CD4-positive, alpha-beta T cell treated with Interleukin-6 at 100 ng/mL for 8 hours (primary cell): ENCODE measurements around the gene ZNF248.

Source experiments
- DNase-seq: peaks from one replicate; pipeline ENCODE4 v3.0.0-alpha.2; 2020; ENCODE audit warnings: mixed read lengths, low spot score

Gene ZNF248

DNA sequence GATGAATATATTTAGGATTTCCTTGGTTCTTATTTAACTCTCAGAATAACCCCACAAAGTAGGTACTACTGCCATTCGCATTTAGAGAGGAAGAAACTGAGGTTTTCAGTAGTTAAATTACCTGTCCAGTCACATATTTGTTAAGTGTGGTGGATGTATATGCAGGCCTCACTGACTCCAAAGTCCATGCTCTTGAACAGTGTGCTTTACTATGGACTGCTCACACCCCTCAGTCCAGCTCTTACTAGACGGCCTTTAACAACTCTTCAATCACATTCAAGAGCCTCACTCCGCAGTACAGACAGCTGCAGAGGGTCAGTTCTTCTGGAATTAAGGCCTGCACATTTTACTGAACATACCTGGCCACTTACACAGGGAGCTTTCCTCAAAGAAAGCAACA lies 36.2 kb downstream of the ZNF248 start:
- DNase-seq: no peak

DNA sequence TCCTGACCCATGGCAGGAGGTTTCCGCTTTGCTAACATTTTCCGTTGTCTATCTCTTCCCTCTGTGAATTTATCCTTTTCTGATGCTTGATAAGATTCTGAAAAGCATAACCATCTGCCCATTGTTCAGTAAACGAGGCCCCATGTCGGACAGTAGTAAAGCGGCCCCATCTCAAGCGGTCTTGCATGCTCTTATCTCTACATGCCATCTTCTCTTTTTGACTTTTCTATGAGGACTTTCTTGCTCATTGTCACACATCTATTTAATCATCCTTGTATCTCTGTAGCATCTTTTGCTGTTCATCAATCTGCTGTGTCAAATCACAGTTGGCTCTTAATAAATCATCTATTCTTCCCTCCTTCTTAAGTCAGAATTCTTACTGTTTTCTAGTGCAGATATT lies 37.6 kb downstream of the ZNF248 start:
- no peak for DNase-seq

DNA sequence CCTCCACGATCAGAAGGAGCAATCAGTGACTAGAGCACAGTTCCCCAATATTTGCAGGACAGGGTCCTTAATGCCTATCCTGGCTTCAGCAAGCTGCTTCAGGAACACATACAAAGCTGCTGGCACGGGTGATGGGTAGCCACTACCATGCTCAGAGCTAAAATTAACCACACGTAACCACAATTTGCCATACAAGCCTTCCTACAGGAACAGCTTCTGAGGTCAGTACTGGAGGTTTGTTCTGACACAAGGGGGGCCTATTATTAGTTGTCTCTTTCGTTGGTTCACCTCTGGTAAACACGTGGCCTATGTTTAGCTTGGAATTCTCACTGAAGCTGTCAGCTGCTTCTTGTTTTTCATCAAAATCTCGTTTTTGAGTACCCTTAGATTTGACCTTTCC lies 41.1 kb downstream of the ZNF248 start:
- DNase-seq: no peak

DNA sequence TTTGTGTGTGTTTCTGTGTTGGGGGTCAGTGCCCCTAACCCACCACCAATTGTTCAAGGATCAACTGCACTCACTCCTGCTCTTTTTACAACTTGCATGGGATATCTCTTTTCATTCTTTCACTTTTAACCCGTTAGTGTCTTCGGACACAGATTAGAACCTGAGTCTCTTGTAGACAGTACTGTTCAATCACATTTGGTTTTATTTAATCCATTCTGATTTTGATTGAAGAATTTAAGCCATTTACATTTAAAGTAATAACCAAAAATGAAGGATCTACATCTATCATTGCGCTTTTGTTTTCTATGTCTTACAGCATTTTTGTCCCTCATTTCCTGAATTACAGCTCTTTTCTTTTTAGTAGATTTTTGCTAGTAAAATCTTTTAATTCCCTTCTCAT lies 43.6 kb downstream of the ZNF248 start:
- DNase-seq: no peak

DNA sequence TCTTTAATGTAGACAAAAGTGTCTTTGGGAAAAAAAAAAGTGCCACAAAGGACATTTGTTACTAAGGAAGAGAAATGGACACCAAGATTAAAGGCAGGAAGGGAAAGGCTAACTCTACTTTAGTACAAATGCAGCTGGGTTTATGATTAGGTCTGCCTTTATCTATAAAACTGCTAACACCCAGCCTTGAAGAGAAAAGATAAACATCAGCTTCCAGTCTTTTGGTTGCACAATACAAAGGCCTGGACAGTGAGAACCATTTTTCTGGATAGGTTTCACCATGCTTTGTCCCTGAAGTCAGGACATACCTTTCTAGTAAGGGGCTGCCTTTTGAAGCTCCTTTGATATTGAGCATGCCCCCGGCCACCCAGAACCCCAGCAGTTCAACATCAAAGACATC lies 45.1 kb downstream of the ZNF248 start:
- DNase-seq: no peak

GRCh38 chr10:37803269-37803668 lies 54.1 kb downstream of the ZNF248 start:
- no peak for DNase-seq

DNA sequence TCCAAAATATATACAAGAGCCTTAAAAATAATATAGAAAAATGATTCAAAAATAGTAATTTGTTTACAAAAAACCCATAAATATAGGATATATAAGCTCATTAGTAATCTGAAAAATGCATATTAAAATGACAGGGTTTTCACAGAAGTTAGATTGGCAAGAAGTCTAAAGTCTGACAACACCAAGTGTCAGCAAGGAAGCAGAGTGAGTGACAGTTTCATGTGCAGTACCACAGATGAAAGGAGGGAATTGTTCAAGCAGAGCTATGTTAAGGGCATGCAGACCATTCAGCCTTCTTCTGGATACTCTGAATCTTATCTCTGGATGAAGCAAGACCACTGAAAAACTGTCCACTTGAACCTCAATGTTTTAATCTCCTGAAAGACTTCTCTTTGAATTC lies 55.9 kb downstream of the ZNF248 start:
- DNase-seq: no peak

- no peak for DNase-seq
Measured at GRCh38 chr10:37794305-37794976, 63.0 kb downstream of the ZNF248 start.

GRCh38 chr10:37789590-37789989 lies 67.8 kb downstream of the ZNF248 start:
- no peak for DNase-seq

- no peak for DNase-seq
Measured at GRCh38 chr10:37784678-37785077, 72.7 kb downstream of the ZNF248 start.

GRCh38 chr10:37780536-37780935 lies 76.9 kb downstream of the ZNF248 start:
- DNase-seq: no peak

- no peak for DNase-seq
Measured at GRCh38 chr10:37777056-37777455, 80.4 kb downstream of the ZNF248 start.

- no peak for DNase-seq
Measured at GRCh38 chr10:37775612-37776011, 81.8 kb downstream of the ZNF248 start.

- DNase-seq: no peak
Measured at GRCh38 chr10:37774351-37774750, 83.1 kb downstream of the ZNF248 start.

GRCh38 chr10:37765216-37765615 lies 92.2 kb downstream of the ZNF248 start:
- DNase-seq: no peak

GRCh38 chr10:37763132-37763531 lies 94.3 kb downstream of the ZNF248 start:
- no peak for DNase-seq

DNA sequence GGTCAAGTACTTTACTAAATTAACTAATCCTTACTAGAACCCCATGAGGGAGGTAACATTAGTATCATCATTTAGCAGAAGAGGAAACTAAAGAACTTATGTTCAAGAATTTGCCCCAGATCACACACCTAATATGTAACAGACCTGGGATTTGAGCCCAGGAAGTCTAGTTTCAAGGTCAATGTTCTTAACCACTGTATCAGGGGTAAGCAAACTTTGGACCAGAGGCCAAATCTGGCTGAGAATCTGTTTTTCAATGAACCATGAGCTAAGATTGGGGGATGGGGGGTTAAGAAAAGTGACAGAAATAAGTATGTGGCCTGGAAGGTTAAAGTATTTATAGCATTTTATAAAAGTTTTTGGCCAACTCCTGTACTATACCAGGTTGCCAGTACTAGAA lies 95.1 kb downstream of the ZNF248 start:
- DNase-seq: no peak

GRCh38 chr10:37760817-37761216 lies 96.6 kb downstream of the ZNF248 start:
- no peak for DNase-seq

GRCh38 chr10:37758074-37758473 lies 99.3 kb downstream of the ZNF248 start:
- no peak for DNase-seq

DNA sequence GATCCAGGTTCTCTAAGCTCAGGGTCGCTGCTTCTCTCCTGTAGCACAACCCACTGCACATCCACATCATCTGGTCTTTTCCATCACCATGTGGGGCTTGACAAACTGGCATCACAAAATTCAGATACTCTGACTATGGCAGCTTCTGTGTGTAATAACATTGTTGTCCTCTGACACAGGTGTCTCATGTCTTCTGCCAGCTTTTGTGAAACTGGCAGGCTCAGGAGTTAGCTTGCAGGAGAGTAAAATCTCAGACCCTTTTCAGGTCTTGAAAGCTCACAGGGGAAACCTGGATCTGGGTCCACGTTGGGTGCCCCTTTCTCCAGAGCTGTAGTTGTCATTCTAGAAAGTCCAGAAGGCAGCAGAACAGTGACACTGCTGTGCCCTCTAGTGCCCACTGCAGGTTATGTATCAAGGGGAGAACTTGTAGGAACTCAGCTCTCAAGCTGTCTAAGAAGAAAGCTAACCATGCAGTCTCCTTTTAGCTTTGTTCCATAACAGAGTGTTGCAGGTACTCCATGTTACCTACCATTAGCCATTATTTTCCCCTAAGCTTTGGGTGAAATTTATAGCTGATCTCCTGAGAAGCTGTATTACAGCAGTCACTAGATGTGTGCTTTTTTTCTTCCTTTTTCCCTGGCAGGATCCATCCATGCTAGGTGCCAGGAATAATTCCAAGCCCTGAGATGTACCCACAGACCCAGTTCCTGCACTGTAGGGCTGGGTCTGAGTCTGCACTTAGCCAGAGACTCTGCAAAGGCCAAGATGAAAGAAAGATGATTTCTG lies 102.7 kb downstream of the ZNF248 start:
- no peak for DNase-seq

DNA sequence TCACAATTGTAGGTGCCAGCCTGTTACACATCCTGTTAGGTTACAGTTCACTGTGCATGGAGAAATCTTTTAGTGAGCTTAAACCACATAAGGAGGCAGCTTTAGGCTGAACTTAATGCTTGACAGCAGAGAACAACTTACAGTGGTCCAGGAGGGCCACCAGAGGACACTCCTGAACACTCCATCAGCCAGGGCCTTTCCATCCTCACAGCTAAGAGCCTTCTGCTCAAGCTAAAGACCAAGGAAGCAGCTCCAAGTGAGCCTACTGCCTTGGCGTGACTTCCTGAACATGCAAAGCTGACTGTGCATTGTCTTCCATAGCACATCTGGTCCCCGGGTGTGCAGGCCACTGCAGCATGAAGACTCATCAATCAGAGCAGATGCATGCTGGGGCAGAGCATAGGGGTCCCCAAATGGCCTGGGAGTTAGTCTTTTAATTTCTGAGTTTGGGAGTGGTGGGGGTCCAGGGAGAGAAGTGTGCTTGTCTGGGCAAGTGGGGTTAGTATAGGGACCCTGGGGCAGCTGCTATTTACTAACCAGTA lies 105.0 kb downstream of the ZNF248 start:
- no peak for DNase-seq

- no peak for DNase-seq
Measured at GRCh38 chr10:37748170-37748569, 109.2 kb downstream of the ZNF248 start.

DNA sequence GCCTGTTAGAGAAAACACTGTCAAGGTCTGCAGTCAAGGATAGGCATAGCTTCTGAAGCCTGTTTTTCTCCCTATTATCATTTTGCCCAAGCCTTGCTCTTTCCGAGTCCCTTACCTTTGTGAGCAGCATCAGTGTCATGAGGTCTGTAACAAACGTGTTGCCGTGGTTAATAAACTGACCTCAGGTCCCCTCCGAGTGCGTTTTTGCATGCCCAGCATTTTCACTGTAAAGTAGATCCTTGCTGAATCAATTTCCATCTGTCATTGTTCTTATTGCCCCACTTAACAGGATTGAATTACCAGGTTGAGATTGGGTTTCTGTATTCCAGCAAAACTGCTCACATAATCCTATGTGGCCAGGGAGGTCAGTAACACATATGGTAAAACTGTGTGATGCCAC lies 110.3 kb downstream of the ZNF248 start:
- DNase-seq: no peak

DNA sequence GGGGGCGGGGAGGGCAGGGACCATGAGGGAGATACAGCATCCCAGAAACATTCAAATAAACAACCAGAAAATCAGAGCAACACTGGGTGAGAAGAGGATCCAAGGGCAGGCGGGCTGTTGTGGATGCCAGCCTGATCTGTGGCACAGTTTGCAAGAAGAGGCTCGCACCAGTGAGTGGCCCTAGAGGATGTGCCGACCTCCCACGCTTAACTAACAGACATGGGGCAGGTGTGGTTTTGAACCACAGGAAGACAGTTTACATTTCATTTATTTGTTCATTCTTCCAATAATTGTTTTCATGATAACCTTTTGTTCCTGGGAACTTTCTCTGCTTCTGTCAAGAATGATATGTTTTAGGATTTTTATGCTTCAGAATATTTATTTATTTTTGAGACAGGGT lies 115.6 kb downstream of the ZNF248 start:
- DNase-seq: no peak
